HT-29 (cell line): Measurements from ENCODE around the gene NEURL2. TPM values are rescaled to one million over a fixed set of nuclear protein-coding genes. Genes with fewer than 3 reads are reported as not detected.
"Not testable (repeated sequence)": the region's sequence is repeated elsewhere in the genome, so short reads cannot be mapped to it uniquely, and the experiment has no call there.

Experiments used
- DNase-seq: peaks from one replicate; pipeline ENCODE4 v3.0.0-alpha.2; 2015; ENCODE audit warnings: low spot score
- total RNA-seq: library from RNA; depleted of rRNA; stranded (reverse); fragments of >200 nt; shearing (Covaris generic); gene quantifications from 2 replicates; pipeline ENCODE4 v1.2.3, GENCODE V29; 2014

The NEURL2 gene
- total RNA-seq, 1 experiment from 2014 or later: 11.4 TPM

DNA sequence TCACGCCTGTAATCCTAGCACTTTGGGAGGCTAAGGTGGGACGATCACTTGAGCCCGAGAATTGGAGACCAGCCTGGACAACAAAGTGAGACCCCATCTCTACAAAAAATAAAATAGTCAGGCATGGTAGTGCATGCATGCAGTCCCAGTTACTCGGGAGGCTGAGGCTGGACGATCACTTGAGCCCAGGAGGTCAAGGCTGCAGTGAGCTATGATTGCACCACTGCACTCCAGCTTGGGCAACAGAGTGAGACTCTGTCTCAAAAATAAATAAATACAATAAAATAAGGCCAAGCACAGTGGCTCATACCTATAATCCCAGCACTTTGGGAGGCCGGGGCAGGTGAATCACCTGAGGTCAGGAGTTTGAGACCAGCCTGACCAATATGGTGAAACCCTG, 10.3 kb upstream of the NEURL2 start:
- not testable (repeated sequence) for DNase-seq

DNA sequence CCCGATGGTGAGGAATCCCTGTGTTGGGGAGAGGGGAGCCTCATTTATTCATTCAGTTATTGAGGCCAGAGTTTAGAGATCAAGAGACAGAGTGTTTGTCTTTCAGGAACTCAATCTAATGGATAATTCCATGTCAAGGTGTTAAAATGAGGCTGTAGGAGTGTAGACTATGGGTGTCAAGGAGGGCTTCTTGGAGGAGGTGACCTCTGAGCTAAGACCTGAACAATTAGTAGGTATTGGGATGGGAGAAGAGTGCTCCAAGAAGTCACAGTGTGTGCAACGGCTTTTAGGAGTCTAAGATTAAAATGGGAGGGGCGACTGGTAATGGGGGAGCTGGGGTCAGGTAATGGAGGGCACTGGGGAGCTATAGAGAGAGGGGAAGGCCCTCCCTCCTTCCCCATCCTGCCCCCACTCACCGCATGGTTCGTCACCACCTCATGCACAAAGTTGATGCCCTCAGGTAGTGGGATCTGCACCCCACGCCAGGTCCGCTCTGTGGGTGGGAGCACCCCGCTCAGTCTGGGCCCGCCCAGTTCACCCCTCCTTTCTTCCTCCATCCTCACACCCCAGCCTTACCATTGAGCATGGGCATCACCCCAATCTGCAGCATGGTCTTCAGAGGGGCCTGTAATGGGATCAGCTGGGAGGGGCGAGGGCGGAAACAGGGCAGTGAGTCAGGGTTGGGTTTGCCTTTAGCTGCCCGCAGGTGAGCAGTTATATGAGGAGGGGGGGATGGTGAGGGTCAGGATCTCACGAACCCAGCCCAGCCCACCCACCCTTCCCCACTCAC, 8.2 kb upstream of the NEURL2 start:
- no peak for DNase-seq

DNA sequence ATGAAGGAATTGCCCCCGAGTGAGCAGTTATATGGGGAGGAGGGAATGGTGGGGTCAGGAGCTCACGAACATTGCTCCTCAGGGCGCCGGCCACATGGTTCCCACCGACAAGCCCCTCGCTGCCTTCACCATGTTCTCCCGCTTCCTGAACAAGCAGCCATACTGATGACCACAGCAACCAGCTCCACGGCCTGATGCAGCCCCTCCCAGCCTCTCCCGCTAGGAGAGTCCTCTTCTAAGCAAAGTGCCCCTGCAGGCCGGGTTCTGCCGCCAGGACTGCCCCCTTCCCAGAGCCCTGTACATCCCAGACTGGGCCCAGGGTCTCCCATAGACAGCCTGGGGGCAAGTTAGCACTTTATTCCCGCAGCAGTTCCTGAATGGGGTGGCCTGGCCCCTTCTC, 7.3 kb upstream of the NEURL2 start:
- no peak for DNase-seq

DNA sequence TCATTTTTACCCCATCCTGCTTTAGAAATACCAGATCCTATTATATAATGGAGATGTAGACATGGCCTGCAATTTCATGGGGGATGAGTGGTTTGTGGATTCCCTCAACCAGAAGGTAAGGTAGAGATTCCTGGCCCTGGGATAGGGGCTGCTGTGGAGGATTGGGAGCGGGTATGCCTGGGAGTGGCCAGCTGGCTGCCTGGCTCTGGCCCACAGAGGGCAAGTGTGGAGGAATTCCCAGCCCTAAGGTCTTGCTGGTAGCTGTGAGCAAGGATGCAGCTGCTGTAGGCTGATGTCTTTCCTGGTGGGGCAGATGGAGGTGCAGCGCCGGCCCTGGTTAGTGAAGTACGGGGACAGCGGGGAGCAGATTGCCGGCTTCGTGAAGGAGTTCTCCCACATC, 6.7 kb upstream of the NEURL2 start:
- no peak for DNase-seq

DNA sequence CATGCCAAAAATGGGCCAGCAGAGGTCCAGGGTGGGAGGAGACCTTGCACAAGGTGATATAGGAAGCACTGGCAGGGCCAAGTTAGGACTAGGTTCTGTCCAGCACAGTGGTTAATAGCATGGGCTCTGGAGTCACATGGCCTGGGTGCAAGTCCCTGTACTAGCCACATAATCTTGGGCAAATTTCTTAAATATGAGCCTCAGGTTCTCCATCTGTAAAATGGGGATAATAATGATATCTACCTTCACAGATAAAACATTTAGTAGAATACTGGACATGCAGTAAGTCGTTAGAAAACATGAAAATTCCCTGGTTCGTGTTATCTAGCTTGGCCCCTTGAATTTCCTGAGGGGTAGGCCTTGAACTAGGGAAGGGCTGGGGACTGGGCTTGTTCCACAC, 6.3 kb upstream of the NEURL2 start:
- no peak for DNase-seq

DNA sequence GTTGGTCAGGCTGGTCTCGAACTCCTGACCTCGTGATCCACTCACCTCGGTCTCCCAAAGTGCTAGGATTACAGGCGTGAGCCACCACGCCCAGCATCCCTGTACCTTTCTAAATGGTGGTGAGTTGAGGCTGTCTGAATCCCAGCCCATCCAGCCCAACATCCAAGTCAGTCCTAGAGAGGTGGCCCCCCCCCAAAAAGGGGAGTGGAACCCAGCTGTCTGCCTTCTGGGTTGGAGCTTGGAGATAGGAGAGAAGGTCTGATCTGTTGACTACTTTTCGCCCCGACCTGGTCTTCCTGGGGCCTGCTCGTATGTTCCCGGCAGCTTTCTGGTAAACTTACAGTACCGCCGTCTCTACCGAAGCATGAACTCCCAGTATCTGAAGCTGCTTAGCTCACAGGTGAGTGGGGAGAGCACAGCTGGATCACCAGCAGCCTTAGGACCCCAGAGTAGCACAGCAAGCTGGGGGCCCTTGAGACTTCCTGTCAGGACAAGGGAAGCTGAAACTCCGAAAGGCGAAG, 5.7 kb upstream of the NEURL2 start:
- DNase-seq: no peak

DNA sequence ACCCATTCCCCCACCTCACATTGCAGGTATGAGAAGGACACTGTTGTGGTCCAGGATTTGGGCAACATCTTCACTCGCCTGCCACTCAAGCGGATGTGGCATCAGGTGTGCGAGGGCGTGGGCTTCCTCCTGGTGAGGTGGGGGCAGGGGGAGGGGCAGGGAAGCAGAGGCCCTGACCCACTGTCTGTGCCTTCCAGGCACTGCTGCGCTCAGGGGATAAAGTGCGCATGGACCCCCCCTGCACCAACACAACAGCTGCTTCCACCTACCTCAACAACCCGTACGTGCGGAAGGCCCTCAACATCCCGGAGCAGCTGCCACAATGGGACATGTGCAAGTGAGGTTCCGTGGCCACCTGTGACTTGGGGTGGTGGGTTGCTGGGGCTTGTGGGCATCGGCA, 3.8 kb upstream of the NEURL2 start:
- no peak for DNase-seq

DNA sequence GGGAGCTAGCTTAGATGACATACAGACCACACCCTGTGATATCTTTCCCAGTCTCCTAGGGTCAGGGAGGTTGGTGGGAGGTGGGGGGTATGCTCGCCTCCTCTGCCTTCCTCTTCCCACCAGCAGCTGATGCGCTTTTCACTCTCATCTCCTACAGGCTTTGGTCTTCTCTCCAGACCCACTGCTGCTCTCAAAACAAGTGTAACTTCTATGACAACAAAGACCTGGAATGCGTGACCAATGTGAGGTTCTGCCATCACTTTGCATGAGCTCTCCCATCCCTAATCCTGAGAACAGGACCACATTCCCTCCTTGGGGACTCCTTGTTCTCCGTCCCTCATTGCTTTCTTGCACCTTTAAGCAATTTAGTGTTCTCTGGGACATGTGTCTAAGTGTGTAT, 2.8 kb upstream of the NEURL2 start:
- DNase-seq: no peak

DNA sequence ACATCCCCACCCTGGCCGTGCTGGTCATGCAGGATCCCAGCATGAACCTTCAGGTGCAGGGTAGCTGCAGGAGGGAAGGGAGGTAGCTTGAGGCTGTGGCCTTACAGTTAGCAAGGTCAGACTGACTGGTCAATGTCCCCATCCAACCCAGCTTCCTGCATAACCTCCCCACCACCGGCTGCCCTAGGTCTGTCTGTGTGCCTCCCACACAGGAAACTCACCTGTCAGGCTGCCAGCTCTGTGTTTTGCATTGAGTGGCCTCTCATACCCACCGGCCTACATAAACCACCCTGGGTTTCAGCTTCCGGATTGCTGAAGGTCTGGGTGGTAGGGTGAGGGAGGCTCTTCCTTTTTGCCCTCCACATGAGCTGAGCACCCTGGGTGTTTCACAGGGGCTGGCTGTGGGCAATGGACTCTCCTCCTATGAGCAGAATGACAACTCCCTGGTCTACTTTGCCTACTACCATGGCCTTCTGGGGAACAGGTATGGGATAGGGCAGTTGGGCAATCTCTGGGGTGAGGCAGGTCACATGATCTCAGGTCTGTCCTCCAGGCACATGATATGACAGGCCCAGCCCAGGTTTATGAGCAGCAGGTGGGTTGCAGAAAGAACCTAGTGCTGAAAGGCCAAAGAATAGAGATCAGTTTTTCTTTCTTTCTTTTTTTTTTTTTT, 2.0 kb upstream of the NEURL2 start:
- no peak for DNase-seq

DNA sequence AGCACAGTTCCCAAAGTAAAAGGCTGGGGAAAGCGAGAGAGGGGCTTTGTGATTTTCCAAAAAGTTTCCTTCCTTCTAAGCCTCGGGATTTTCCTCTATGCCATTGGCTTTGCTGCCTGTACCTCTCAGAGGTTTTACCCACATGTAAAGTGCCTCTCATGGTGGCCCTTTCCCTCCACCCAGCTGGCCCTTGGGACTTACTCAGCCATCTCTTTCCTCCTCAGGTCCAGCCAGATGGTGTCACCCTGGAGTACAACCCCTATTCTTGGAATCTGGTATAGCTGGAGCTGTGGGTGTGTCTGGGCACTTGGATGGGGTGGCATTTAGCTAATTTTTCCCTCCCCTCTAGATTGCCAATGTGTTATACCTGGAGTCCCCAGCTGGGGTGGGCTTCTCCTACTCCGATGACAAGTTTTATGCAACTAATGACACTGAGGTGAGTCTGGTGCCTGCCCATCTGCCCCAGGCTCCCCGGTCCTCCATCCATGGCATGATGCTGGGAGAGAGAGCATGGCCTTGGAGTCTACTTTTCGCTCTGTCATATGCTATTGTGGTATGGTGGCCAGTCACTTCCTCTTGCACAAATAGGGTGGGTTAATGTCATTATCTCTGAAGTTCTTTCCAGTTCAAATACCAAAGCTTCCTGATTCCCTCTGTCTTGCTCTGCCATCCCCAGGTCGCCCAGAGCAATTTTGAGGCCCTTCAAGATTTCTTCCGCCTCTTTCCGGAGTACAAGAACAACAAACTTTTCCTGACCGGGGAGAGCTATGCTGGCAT, 1.2 kb upstream of the NEURL2 start:
- DNase-seq: peak; percentile 52

DNA sequence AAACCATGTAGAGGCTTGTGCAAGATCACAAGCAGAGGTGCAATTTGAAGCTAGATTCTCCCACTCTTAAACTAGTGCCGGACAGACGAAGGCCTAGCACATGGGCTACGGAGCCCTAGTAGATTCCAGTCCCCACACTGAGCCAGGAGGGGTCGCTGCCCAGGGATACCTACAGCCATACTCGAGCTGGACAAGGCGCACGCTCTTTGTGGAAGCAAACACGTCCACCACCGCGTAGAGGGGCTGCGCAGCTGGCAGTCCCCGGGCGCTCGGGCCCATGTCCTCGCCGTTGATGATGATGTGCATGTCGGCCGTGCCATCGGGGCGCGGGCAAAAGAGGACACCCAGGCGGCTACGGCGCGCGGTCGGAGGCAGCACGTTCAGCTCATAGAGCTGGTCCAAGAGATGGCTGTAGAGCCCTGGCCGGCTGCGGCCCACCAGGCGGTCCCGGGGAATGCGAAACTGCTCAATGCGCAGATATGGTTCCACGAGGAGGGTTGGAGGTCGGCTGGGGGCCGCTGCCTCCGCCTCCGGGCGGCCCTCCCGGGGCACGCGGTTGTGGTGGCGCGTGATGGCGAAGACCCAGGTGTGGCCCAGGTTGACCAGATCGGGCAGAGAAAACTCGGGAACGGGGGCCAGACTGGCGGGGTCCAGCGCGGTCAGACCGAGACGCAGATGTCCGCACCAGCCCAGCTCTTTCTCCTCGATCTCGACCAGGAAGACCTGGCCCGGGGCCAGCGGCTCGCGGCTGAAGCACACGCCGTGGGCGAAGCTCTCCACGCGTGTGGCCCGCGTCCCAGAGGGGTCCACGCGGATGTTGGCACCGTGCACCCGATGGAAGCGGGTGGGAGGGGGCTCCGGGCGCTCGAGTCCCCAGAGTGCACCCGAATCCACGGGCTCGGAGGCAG, 677 bp downstream of the NEURL2 start:
- peak; percentile 90 for DNase-seq

DNA sequence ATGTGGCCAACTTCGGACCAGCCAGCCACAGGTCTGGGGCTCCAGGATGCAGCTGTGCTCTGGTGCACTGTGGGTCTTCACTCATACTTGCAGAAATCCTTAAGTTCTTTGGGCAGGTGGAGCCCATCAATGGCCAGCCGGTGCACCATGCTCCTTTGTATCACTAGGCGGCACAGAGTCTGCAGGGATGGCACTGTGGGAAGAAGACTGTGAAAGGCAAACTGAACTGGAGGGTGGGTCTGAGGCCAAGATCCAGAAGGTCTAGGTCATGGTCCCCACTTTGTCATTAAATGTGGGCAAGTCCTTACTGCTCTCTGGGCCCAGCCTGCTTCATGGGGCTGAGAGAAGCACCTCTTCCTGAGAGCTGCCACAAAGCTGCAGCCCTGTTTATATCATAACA, 2.3 kb downstream of the NEURL2 start:
- DNase-seq: no peak

DNA sequence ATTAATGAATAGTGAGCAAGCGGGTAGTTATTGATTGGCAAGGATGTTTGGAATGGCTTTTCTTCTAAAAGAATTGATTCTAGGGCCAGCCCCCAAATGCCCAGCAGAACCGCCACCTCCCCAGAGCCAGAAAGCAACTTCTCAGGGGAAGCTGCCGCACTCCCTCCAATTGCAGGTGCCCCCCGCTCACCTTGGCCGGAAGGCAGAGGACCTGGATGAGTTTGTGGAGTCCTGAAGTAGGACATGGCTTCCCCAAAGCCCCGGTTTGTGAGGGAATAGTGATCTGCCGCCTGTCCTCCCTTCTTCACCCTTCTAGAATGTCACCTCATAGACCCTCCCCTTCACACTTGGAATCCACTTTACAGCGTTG, 3.7 kb downstream of the NEURL2 start, which contains the start of gene SPATA25:
SPATA25 (minus strand) TSS at position 277 of the 370 bp plus-strand sequence; CDS start at position 245, 32 bp downstream.
- DNase-seq: no peak

DNA sequence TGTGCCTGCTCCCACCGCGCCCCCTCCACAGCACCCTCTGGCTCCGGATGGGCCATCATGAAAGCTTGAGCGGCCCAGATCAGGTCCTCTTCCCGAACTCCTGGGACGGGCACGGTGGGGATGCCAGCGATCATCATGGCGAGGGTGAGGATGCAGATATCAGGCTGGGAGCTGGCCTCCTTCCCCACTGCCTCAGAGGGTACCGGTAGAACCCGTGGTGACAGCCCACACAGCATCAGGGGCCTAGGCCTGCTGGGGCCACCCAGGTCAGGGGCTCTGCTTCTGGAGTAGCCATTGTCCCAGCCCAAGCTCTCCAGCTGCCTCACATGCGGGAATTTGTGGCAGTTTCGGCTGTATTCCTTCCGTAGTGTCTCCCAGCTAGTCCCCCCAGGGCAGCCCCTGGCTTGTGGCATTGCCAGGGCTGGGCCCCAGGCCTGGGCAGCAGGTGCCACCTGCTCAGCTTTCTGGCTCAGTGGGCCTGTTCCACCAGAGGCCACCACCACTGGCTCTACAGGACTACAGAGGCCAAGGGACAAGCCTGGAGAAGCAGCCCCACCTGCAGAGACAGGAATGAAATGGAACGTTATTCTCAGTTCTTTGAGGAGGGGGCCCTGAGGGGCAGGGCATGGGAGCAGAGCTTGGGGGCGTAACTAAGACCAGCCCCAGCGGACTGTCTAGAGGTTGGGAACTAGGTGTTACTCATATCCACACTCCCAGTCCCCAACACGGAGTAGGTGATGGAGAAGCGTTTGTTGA, 4.2 kb downstream of the NEURL2 start:
- DNase-seq: no peak

DNA sequence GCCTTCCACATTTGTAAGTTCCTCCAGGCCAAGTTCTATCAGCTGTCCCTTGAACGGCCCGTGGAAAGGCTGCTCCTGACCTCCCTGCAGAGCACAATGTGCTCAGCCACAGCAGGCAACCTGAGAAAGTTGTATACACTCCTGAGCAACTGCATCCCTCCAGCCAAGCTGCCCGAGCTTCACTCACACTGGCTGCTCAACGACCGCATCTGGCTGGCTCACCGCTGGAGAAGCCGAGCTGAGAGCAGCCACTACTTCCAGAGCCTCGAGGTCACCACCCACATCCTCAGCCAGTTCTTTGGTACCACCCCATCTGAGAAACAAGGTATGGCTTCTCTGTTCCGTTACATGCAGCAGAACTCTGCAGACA, 7.9 kb downstream of the NEURL2 start:
- no peak for DNase-seq

DNA sequence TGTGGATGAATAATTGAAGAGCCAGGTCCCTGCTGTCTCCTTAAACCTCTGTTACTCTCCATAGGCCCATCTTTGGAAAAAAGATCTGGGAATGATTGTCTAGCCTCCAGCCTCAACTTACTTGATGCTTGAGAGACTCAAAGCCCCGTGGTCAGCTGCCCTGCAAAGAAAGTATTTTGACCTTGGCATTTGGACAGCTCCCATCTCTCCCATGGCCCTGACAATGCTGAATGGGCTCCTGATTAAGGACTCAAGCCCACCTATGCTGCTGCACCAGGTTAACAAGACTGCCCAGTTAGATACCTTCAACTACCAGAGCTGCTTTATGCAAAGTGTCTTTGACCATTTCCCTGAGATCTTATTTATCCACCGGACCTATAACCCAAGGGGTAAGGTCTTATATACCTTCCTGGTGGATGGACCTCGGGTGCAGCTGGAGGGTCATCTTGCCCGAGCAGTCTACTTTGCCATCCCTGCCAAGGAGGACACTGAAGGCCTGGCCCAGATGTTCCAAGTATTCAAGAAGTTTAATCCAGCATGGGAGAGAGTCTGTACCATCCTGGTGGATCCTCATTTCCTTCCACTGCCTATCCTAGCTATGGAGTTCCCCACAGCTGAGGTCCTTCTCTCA, 8.4 kb downstream of the NEURL2 start:
- no peak for DNase-seq

DNA sequence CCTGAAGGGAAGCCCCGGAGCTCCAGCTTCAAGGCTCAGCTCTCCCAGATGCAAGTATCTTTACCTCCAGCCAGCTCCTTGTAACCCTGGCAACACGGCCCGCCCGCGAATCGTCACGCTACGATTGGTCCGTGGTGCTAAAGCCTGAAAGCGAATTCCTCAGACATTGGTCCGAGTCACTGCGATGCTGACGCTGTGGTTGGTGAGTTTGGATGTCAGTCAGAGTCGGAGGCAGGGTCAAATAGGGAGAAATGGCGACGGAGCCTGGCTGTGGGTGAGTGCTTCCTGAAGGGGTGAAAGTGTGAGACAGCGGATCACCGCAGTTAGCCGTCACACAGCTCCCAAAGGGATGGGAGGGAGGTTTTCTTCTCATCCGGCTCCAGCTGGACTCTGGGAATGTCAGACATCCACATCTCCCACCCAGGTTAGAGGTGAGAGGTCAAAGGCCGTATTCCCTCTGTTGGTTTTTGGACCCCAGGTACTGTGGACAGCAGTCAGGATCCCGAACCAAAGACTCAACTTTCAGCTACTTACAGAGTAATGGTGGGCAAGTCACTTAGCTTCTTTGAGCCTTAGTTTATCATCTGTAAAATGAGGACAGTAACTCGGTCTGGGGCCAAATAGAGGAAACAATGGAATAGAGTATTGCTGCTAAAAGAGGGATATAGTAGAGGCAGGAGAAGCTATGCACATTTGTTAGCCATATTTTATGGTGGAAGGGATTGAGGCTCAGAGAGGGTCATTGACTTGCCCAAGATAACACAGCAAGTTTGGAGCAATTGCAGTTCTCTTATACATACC, 9.8 kb downstream of the NEURL2 start, which contains the start of gene ZSWIM1:
ZSWIM1 (plus strand) TSS at position 240 of the 801 bp plus-strand sequence. CDS start 1,366 bp downstream, outside the sequence.
- DNase-seq: peak; percentile 100

DNA sequence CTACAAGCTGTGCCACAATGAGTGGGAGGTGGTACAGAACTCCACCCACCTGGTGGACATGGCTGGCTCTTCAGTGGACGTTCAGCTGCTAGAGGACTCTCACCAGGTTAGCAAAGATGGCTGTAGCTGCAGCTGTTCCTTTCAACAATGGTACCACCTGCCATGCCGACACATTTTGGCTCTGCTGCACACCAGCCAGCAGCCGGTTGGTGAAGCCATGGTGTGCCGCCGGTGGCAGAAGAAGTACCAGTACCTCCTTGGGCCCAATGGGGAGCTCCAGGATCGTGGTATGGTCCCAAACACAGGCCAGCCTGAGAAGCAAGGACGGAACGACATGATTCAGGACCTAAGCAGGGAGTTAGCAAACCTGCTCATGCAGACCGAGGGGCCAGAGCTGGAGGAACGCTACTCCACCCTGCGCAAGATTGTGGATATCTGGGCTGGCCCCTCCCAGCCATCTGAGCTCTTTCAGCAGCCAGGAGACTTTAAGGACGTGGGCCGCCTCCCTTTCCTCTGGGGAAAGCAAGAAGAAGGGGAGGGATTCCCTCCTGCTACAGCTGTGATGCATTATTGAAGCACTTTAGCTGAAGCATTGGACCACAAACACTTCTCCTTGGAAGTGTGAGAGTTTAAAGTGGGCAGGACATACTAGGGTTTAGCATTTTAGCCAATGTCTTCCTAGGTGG, 12.8 kb downstream of the NEURL2 start:
- no peak for DNase-seq
